K562 (cell line): ENCODE data around the gene IL20RB. TPM values are rescaled to one million over a fixed set of nuclear protein-coding genes. Genes with fewer than 3 reads are reported as not detected.

Experiments
- ATAC-seq: fragments of 200-7000 bp; cut with Tn5 transposase; 3 replicates; pipeline ENCODE4 v1.9.1; 2020; ENCODE audit warnings: moderate library complexity
- BruUV-seq: library from RNA; stranded (reverse); fragments of 400-500 nt; replicated peaks from 2 replicates; lab custom pipeline; 2021; lab: Mats Ljungman, UMichigan
- CTCF ChIA-PET: fragments of 300-600 bp; formaldehyde crosslinking; extraction: SDS; loops from one replicate; lab custom pipeline; 2021; ENCODE audit warnings: low intra/inter-chr PET ratio; lab: Yijun Ruan, JAX
- POLR2A ChIA-PET: fragments of 300-600, 350-650 bp; sonication (Branson Sonifier 250); formaldehyde crosslinking; extraction: SDS; loops from one replicate; lab custom pipeline; 2021; ENCODE audit warnings: antibody characterized with exemption, inconsistent platforms; lab: Yijun Ruan, JAX
- DNase-seq, 4 experiments: peaks; one replicate each; pipeline versions ENCODE4 v3.0.0 to v3.0.0-alpha.2; 2011 to 2018; ENCODE audit warnings: low spot score in 3 of 4, mixed read lengths in 3 of 4; ENCODE audit errors: extremely low read depth in 1 of 4
- FAIRE-seq: peaks from 2 replicates; lab custom pipeline; 2011; peaks lifted over from hg19 to GRCh38; lab: Jason Lieb, UNC
- H2AFZ ChIP-seq: 2 replicates; pipeline ENCODE4 v1.6.0; 2011; ENCODE audit warnings: low read depth, low read length, control low read depth, inconsistent platforms
- H3K27ac ChIP-seq: fragments of 200-600 bp; 3 replicates; pipeline ENCODE4 v1.8.0; 2011; ENCODE audit warnings: low read depth, mild to moderate bottlenecking, control low read depth, inconsistent platforms, low read length, moderate library complexity, mixed read lengths; ENCODE audit errors: extremely low read depth
- H3K27me3 ChIP-seq, 2 experiments: fragments of 300-600 bp in 1 of 2; 2 replicates in 1 of 2; 3 replicates in 1 of 2; pipeline versions ENCODE4 v1.6.0 to v1.8.0; 2011; ENCODE audit warnings: inconsistent platforms in 2 of 2, low read length in 2 of 2, mild to moderate bottlenecking in 1 of 2, mixed read lengths in 1 of 2, moderate library complexity in 1 of 2; ENCODE audit not compliant: control insufficient read depth in 2 of 2, insufficient read depth in 2 of 2
- H3K36me3 ChIP-seq: fragments of 300-600 bp; 3 replicates; pipeline ENCODE4 v1.8.0; 2011; ENCODE audit warnings: mild to moderate bottlenecking, low read length, inconsistent platforms; ENCODE audit not compliant: control insufficient read depth, insufficient read depth
- H3K4me1 ChIP-seq, 2 experiments: fragments of 200-600 bp in 1 of 2; replicated peaks in 1 of 2; 2 replicates in 1 of 2; 3 replicates in 1 of 2; pipeline versions ENCODE4 v1.5.1 to v1.8.0; 2011; ENCODE audit warnings: inconsistent platforms in 2 of 2, low read length in 2 of 2, mild to moderate bottlenecking in 1 of 2, mixed read lengths in 1 of 2, moderate library complexity in 1 of 2; ENCODE audit not compliant: control insufficient read depth in 2 of 2, insufficient read depth in 2 of 2
- H3K4me2 ChIP-seq: 2 replicates; pipeline ENCODE4 v1.6.1; 2011; ENCODE audit warnings: low read length, control low read depth, inconsistent platforms, mixed read lengths; ENCODE audit not compliant: insufficient read depth
- H3K4me3 ChIP-seq: fragments of 200-600 bp; sonication (generic), shearing (Covaris generic); 2 replicates; pipeline ENCODE4 v1.5.1; 2016; ENCODE audit warnings: control low read depth, inconsistent platforms
- H3K79me2 ChIP-seq: fragments of 200-600 bp; 3 replicates; pipeline ENCODE4 v1.8.0; 2011; ENCODE audit warnings: low read length, inconsistent platforms; ENCODE audit not compliant: control insufficient read depth, insufficient read depth
- H3K9ac ChIP-seq, 2 experiments: 2 replicates each; pipeline versions ENCODE4 v1.6.0 to v1.6.1; 2011; ENCODE audit warnings: low read depth in 2 of 2, low read length in 2 of 2, control low read depth in 1 of 2, inconsistent platforms in 1 of 2, mild to moderate bottlenecking in 1 of 2, mixed read lengths in 1 of 2; ENCODE audit not compliant: insufficient read depth in 1 of 2
- H3K9me1 ChIP-seq: one replicate; pipeline ENCODE4 v1.6.0; 2011; ENCODE audit warnings: inconsistent platforms, mild to moderate bottlenecking, low read length, moderate library complexity; ENCODE audit not compliant: control insufficient read depth, insufficient read depth
- H3K9me3 ChIP-seq: replicated peaks from 2 replicates; pipeline ENCODE4 v1.5.1; 2011; ENCODE audit warnings: low read depth, low read length, inconsistent platforms; ENCODE audit not compliant: control insufficient read depth, insufficient read depth
- H4K20me1 ChIP-seq: replicated peaks from 2 replicates; pipeline ENCODE4 v1.6.1; 2011; ENCODE audit warnings: low read length, inconsistent platforms, mixed read lengths; ENCODE audit not compliant: control insufficient read depth, insufficient read depth
- GABPB1 ChIP-seq: sonication (generic); formaldehyde crosslinking; IDR thresholded peaks from 2 replicates; pipeline ENCODE4 v1.8.0; 2022; ENCODE audit warnings: mild to moderate bottlenecking, missing genetic modification reagents
- MYC ChIP-seq, 2 experiments: fragments of 250-450 bp in 1 of 2; sonication (Bioruptor Pico) in 1 of 2; IDR thresholded peaks; 2 replicates each; pipeline versions ENCODE4 v1.5.1 to v1.6.1; 2012 to 2021; ENCODE audit warnings: low read depth in 2 of 2, borderline replicate concordance in 1 of 2, improper control_type of control experiment in 1 of 2, low read length in 1 of 2, mild to moderate bottlenecking in 1 of 2, moderate library complexity in 1 of 2
- NFIC ChIP-seq: fragments of 450-650 bp; IDR thresholded peaks from 2 replicates; pipeline ENCODE4 v1.6.1; 2017; ENCODE audit warnings: mild to moderate bottlenecking, inconsistent platforms
- POLR2G ChIP-seq: fragments of 200-400 bp; formaldehyde crosslinking; IDR thresholded peaks from 2 replicates; pipeline ENCODE4 v1.6.1; 2017; ENCODE audit warnings: low read depth, mild to moderate bottlenecking, antibody characterized with exemption, low read length, moderate library complexity
- RCOR1 ChIP-seq, 2 experiments: IDR thresholded peaks; 2 replicates each; pipeline ENCODE4 v1.6.1; 2012; ENCODE audit warnings: low read depth in 2 of 2, low read length in 2 of 2, borderline replicate concordance in 1 of 2, improper control_type of control experiment in 1 of 2
- SMAD4 ChIP-seq: fragments of 250-450 bp; sonication (Bioruptor Pico); conservative IDR thresholded peaks from 2 replicates; pipeline ENCODE4 v1.8.0; 2021; ENCODE audit warnings: inconsistent platforms, mild to moderate bottlenecking, moderate library complexity
- SMARCA5 ChIP-seq: fragments of 450-650 bp; IDR thresholded peaks from 2 replicates; pipeline ENCODE4 v1.6.1; 2016
- TGIF2 ChIP-seq: sonication (generic); formaldehyde crosslinking; IDR thresholded peaks from 2 replicates; pipeline ENCODE4 v1.8.1; 2022; ENCODE audit warnings: mild to moderate bottlenecking, missing genetic modification reagents, moderate library complexity
- ZNF212 ChIP-seq: fragments of 450-650 bp; formaldehyde crosslinking; IDR thresholded peaks from 2 replicates; pipeline ENCODE4 v1.4.0; 2020; ENCODE audit warnings: mild to moderate bottlenecking
- ZNF830 ChIP-seq: fragments of 250-450 bp; sonication (Bioruptor Pico); IDR thresholded peaks from 2 replicates; pipeline ENCODE4 v1.5.0; 2021; ENCODE audit warnings: mild to moderate bottlenecking
- WGBS: fragments of 100-300 bp; shearing (Covaris generic); methylation state at CpG from one replicate; pipeline ENCODE4 v1.1.6; 2016; ENCODE audit warnings: low coverage, mixed read lengths; ENCODE audit not compliant: insufficient coverage; ENCODE audit errors: missing lambda C conversion rate; 5-methylcytosine and 5-hydroxymethylcytosine counted together
- in situ Hi-C: fragments of 300-500 bp; cut with MboI; formaldehyde crosslinking; loops from 4 replicates; pipeline ENCODE4 v1.15.0; 2018; ENCODE audit warnings: inconsistent platforms, mixed read lengths
- intact Hi-C: fragments of 100-400 bp; cut with micrococcal nuclease; formaldehyde crosslinking; loops from 2 replicates; pipeline ENCODE4 v1.14.2; 2022
- polyA plus RNA-seq, 8 experiments: library from polyadenylated mRNA; depleted of rRNA in 4 of 8; stranded (reverse) in 5 of 8; unstranded in 3 of 8; fragments of >200 nt; fragmentation: Nextera tagmentation in 2 of 8; fragmentation: Illumina TruSeq in 1 of 8; extraction: Ambion mirVana in 2 of 8; extraction: Trizol in 1 of 8; gene quantifications; 2 replicates each; pipeline versions ENCODE4 v1.2.1 to v1.2.3, GENCODE V29; 2011 to 2014; ENCODE audit warnings: inconsistent platforms in 1 of 8, missing spikeins in 1 of 8
- total RNA-seq, 7 experiments: library from RNA; depleted of rRNA in 6 of 7; stranded (reverse); fragments of >200 nt in 6 of 7; fragmentation: Illumina TruSeq in 2 of 7; extraction: Trizol in 2 of 7; gene quantifications; 2 replicates each; pipeline versions ENCODE4 v1.2.1 to v1.2.3, GENCODE V29; 2011 to 2021; ENCODE audit warnings: low replicate concordance in 1 of 7
- TF ChIP-seq, protein P1 (sequence below): fragments of 450-650 bp; IDR thresholded peaks from 2 replicates; pipeline ENCODE4 v1.6.1; 2017; ENCODE audit warnings: antibody characterized with exemption, mild to moderate bottlenecking
- TF ChIP-seq, protein P2 (sequence below): fragments of 450-650 bp; IDR thresholded peaks from 2 replicates; pipeline ENCODE4 v1.6.1; 2017; ENCODE audit warnings: mild to moderate bottlenecking, moderate library complexity
- TF ChIP-seq, protein P3 (sequence below): fragments of 450-650 bp; conservative IDR thresholded peaks from 2 replicates; pipeline ENCODE4 v1.6.1; 2016; ENCODE audit warnings: missing genetic modification characterization, low read depth, mild to moderate bottlenecking, control low read depth, missing compliant biosample characterization

IL20RB gene
- total and polyA plus RNA-seq, 9 of the 15 experiments (the other 6 are each of a cell fraction or from before 2014, with no cell fraction given): 0.77 to 9.9 (median 6.1) TPM

DNA sequence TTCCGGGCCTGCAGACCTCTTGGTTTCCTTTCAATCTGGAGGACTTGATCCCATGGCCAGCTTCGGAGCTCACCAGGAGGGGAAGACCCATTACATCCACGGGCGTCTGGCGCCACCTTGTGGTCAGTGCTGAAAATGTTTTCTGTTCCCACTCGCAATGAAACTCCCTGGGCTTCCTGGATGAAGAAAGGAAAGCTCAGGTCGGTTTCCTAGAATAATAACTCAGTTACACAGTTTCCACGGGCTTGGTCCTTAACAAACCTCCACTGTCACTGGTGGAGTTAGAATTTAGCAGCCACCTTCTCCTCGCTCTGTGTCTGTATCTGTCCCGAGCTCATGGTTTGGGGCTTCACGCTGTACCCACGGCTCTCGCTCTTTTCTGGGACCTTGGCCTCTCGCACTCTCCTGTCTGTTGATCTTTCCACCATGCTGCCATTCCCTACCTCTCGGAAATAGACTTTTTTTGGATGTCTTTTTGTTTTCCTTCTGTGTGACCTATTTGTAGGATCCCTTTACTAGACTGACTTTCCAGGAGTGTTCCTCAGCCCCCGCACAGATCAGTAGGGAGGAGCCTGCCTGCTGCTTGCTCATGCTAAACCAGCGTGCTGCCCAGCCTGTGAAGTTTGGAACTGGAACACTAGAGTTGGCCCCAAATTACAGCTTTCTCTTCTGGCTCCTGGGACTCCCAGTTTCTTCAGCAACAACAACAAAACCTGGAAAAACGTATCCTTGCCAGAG is 56.3 kb downstream of the IL20RB start:
- intact Hi-C loops (loop anchor here (1.0 to 5.0 kb wide), 9 partner anchors 65 to 939 kb away; partner anchors contain the start of gene NCK1), in situ Hi-C loops (loop anchor here (5.0 to 25.0 kb wide), 4 partner anchors 257 to 942 kb away; no protein-coding TSS in a partner anchor)
- H3K9me3 ChIP-seq: no peaks in the 10 kb centered on the region
- FAIRE-seq (peak; percentile 93), ATAC-seq (peak; percentile 93), DNase-seq (peak; percentile 77 to 88 (median 80))
- ChIA-PET POLR2A (interaction anchor here (1.1 to 2.5 kb wide), 2 partner anchors 10 to 261 kb away, joined by 3 to 42 read pairs; partner anchors contain the start of gene STAG1), CTCF (interaction anchor here (0.6 to 3.2 kb wide), 6 partner anchors 256 to 939 kb away, joined by 3 to 18 read pairs (median 6); partner anchors contain the start of gene STAG1)
- no peaks in the 10 kb centered on the region for H3K27me3 ChIP-seq
- H3K4me1 ChIP-seq: peaks cover 4 to 7% of the 10 kb centered on the region in 2 experiments; a peak in 3 of 5 replicates
- H4K20me1 ChIP-seq: no peaks in the 10 kb centered on the region
- H3K9me1 ChIP-seq: no peaks in the 10 kb centered on the region
- BruUV-seq: no TSS peak
- peak overlapping the region; percentile 99 for H2AFZ ChIP-seq
- peak overlapping the region; percentile 96 for H3K4me2 ChIP-seq
- H3K9ac ChIP-seq: peak overlapping the region; percentile 82 to 87; a peak in 3 of 4 replicates
- peak overlapping the region; percentile 36 for H3K4me3 ChIP-seq
- no peaks in the 10 kb centered on the region for H3K79me2 ChIP-seq
- WGBS: 3% methylated on average over 17 of the region's 18 CpGs
- peak overlapping the region; percentile 82 for H3K27ac ChIP-seq
- no peaks in the 10 kb centered on the region; the same call in 2 of the 3 replicates for H3K36me3 ChIP-seq
- no peak for TF ChIP-seq SMAD4 (CRISPR knock-in tag)
- TF ChIP-seq RCOR1 (IDR thresholded peaks at IDR 0.05; ENCODE audit: borderline replicate concordance in 1 of 2, low read depth in 2 of 2, low read length in 2 of 2): peak in 1 of 2 experiments; percentile 31; a peak in 1 of 4 replicates
- no peak for TF ChIP-seq ZNF830 (CRISPR knock-in tag)
- TF ChIP-seq, protein P1, sequence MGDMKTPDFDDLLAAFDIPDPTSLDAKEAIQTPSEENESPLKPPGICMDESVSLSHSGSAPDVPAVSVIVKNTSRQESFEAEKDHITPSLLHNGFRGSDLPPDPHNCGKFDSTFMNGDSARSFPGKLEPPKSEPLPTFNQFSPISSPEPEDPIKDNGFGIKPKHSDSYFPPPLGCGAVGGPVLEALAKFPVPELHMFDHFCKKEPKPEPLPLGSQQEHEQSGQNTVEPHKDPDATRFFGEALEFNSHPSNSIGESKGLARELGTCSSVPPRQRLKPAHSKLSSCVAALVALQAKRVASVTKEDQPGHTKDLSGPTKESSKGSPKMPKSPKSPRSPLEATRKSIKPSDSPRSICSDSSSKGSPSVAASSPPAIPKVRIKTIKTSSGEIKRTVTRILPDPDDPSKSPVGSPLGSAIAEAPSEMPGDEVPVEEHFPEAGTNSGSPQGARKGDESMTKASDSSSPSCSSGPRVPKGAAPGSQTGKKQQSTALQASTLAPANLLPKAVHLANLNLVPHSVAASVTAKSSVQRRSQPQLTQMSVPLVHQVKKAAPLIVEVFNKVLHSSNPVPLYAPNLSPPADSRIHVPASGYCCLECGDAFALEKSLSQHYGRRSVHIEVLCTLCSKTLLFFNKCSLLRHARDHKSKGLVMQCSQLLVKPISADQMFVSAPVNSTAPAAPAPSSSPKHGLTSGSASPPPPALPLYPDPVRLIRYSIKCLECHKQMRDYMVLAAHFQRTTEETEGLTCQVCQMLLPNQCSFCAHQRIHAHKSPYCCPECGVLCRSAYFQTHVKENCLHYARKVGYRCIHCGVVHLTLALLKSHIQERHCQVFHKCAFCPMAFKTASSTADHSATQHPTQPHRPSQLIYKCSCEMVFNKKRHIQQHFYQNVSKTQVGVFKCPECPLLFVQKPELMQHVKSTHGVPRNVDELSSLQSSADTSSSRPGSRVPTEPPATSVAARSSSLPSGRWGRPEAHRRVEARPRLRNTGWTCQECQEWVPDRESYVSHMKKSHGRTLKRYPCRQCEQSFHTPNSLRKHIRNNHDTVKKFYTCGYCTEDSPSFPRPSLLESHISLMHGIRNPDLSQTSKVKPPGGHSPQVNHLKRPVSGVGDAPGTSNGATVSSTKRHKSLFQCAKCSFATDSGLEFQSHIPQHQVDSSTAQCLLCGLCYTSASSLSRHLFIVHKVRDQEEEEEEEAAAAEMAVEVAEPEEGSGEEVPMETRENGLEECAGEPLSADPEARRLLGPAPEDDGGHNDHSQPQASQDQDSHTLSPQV: peak; percentile 75
- TF ChIP-seq, protein P2, sequence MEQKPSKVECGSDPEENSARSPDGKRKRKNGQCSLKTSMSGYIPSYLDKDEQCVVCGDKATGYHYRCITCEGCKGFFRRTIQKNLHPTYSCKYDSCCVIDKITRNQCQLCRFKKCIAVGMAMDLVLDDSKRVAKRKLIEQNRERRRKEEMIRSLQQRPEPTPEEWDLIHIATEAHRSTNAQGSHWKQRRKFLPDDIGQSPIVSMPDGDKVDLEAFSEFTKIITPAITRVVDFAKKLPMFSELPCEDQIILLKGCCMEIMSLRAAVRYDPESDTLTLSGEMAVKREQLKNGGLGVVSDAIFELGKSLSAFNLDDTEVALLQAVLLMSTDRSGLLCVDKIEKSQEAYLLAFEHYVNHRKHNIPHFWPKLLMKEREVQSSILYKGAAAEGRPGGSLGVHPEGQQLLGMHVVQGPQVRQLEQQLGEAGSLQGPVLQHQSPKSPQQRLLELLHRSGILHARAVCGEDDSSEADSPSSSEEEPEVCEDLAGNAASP: no peak
- TF ChIP-seq ZNF212 (CRISPR knock-in tag): no peak
- TF ChIP-seq, protein P3, sequence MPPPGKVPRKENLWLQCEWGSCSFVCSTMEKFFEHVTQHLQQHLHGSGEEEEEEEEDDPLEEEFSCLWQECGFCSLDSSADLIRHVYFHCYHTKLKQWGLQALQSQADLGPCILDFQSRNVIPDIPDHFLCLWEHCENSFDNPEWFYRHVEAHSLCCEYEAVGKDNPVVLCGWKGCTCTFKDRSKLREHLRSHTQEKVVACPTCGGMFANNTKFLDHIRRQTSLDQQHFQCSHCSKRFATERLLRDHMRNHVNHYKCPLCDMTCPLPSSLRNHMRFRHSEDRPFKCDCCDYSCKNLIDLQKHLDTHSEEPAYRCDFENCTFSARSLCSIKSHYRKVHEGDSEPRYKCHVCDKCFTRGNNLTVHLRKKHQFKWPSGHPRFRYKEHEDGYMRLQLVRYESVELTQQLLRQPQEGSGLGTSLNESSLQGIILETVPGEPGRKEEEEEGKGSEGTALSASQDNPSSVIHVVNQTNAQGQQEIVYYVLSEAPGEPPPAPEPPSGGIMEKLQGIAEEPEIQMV: no peak
- TF ChIP-seq MYC (IDR thresholded peaks at IDR 0.05; ENCODE audit: low read depth, low read length): 0 out of 2 replicates have a peak, but pooled peaks have one; percentile 36
- no peak for TF ChIP-seq MYC (CRISPR knock-in tag; IDR thresholded peaks at IDR 0.05; ENCODE audit: borderline replicate concordance, low read depth)
- TF ChIP-seq POLR2G: no peak
- no peak for TF ChIP-seq GABPB1 (CRISPR knock-in tag)
- TF ChIP-seq NFIC: 0 out of 2 replicates have a peak, but pooled peaks have one; percentile 5
- no peak for TF ChIP-seq SMARCA5
- TF ChIP-seq TGIF2 (CRISPR knock-in tag): no peak
